ENCODE data around the gene PRR5. TPM values are rescaled to one million over a fixed set of nuclear protein-coding genes. Genes with fewer than 3 reads are reported as not detected.

The PRR5 gene
- total RNA-seq, 1 experiment from 2014 or later: 1.3 TPM

Other genes with a start within 250 kb of the PRR5 start
- 12.7 and 14.4 TPM in 2 replicates for gene RTL6, start 204.0 kb upstream of the PRR5 start, total RNA-seq (2014; rRNA removed; shearing (Covaris generic))
- not detected in 2 replicates for gene ARHGAP8, start 50.4 kb downstream of the PRR5 start, total RNA-seq (2014; rRNA removed; shearing (Covaris generic))